HG03521 (cell line): ENCODE data around the gene POFUT1.
"Not testable (repeated sequence)": the region's sequence is repeated elsewhere in the genome, so short reads cannot be mapped to it uniquely, and the experiment has no call there.

Experiments
- ATAC-seq: cut with Tn5 transposase; IDR thresholded peaks from one replicate; pipeline ENCODE4 v1.9.1; 2021; ENCODE audit warnings: mild to moderate bottlenecking, moderate library complexity; ENCODE audit not compliant: unreplicated experiment

POFUT1 gene

DNA sequence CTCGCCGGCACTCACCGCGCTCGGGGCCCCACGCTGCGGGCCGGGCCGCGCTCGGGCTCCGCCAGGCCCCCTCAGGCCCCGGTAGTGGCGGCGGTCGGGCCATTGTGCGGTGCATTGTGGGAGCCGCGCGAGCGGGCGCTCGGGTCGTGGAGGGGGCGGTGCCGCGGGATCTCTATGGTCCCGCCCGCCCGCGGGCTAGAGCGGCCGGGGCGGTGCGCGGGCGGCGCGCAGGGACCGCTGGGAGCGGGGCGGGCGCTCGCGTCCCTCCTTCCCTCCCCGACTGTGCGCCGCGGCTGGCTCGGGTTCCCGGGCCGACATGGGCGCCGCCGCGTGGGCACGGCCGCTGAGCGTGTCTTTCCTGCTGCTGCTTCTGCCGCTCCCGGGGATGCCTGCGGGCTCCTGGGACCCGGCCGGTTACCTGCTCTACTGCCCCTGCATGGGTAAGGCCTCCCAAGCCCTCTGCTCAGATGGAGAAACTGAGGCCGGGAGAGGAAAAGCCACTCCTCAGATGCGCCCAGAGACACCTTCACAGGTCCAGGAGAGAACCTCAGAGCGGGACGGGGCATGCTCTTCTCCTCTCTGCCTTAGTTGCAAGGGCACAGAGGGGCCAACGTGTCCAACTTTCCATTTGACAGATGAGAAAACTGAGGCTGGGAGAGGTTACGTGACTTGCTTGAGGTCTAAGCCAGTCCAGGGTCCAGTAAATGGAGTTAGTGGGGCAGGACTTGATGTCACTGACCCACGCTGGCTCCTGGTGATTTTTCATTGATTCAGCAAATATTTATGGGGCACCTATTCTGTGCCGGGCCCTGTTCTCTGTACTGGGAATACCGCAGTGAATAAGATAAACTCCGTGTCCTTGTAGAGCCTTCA lies at the start of gene POFUT1, which contains the start of gene PLAGL2:
POFUT1 (plus strand) TSS at position 255 of the 873 bp plus-strand sequence; CDS start at position 317, 62 bp downstream.
PLAGL2 (minus strand) TSS at position 118 of the 873 bp plus-strand sequence. CDS start 5,565 bp downstream, outside the sequence.
- peak; percentile 90 for ATAC-seq

DNA sequence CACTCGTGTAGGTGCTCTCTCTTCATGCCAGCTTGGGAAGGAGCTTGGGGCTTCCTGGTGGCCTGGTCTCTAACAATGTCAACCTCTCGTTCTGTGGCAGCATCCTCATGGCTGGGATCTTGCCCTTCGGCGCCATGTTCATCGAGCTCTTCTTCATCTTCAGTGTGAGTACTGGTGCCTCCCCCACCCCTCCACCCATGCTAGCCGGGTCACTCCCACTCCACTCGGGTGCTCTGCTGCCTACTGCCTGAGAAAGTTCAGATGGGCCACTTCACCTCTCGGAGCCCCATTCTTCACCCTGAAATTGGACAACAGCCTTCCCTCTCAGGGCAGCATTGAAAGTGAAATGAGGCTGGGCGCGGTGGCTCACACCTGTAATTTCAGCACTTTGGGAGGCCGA lies 49.3 kb upstream of the POFUT1 start:
- ATAC-seq: no peak

DNA sequence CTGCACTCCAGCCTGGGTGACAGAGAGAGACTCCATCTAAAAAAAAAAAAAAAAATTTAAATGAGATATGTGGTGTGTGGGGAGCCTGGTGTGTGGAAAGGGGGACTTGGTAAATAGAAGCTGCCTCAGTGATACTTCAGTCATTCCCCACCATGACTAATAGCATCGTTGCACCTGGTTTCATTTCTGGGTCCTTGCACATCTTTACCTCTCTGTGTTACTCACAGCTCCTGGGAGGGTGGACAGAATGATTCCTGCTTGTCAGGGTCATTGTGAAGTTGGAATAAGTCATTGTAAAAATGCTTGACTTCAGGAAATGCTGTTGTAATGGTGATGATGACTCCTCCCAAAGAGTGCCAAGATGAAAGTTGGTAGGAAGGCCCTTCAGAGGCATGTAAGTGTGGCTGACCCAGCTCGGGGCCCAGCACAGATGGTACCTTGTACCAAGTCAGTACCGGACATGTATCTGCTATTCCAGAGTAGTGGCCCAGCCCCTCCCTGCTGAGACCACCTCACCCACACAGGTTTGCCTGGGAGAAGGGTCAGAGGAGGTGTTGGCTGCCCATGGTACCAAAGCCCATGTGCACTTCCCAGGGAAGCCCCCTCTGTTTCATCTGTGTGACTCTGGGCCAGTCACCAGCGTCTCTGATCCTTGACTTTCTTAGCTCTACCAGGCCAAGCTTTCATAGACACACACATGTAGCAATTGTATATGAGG lies 48.6 kb upstream of the POFUT1 start:
- ATAC-seq: no peak

DNA sequence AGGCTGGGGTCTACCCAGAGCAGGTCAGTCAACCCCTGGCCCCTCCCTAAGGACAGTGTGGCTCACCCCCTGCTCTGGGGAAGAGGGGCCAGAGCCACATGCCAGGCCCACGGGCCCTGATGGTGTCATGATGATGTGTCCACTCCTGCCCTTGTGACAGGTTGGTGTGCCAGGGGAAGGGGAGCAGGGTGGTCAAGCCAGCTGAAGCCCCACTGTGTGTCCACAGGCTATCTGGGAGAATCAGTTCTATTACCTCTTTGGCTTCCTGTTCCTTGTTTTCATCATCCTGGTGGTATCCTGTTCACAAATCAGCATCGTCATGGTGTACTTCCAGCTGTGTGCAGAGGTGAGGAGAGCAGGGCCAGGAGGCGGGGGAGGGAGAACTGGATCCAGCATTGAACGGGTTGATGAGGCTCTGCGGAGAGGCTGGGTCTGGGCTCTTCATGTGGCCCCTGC lies 47.9 kb upstream of the POFUT1 start:
- no peak for ATAC-seq

DNA sequence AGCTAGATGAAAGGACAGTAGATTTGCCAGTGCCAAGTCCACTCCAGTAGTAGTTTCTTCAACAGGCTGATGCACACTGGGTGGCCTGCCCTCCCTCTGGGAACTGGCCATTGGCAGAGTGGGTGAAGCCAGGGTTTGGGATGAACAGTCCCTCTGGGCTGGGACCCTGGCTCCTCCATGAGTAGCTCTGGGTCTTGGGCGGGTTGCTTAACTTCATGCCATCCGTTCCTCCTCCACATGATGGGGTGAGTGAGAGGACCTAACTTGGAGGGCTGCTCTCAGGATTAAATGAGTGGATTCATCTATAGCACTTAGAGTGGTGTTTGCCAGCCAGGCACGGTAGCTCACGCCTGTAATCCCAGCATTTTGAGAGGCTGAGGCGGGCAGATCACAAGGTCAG lies 47.3 kb upstream of the POFUT1 start:
- no peak for ATAC-seq

DNA sequence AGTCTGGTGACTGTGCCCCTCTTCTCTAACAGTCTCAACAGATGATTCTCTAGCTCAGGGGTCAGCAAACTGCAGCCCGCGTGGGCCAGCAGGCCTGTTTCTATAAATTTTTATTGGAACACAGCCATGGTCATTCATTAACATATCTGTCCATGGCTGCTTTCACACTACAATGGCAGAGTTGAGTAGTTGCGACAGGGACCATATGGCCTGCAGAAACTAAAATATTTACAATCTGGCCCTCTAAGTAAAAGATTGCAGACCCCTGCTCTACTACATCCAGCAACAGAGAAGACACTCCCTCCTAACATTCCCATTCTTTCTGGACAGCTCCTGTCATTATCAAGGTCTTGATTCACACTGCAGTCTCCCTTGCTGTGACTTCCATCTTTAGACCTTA lies 45.3 kb upstream of the POFUT1 start:
- ATAC-seq: no peak

DNA sequence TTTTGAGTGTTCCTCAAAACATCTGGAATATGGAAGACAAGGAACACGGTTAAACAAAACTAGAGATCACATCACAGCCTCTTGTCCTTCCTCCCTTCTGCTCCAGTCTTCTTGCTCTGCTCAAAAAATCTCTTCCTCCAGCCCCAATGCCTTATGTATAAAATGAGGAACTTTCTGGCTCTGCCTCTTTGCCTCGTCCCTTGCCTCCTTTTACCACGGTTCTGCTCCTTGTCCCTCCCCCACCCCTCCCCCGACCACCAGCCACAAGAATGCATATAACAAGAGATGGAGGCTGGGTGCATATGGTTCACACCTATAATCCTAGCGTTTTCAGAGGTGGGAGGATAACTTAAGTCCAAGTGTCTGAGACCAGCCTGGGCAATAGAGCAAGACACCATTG lies 43.7 kb upstream of the POFUT1 start:
- no peak for ATAC-seq

DNA sequence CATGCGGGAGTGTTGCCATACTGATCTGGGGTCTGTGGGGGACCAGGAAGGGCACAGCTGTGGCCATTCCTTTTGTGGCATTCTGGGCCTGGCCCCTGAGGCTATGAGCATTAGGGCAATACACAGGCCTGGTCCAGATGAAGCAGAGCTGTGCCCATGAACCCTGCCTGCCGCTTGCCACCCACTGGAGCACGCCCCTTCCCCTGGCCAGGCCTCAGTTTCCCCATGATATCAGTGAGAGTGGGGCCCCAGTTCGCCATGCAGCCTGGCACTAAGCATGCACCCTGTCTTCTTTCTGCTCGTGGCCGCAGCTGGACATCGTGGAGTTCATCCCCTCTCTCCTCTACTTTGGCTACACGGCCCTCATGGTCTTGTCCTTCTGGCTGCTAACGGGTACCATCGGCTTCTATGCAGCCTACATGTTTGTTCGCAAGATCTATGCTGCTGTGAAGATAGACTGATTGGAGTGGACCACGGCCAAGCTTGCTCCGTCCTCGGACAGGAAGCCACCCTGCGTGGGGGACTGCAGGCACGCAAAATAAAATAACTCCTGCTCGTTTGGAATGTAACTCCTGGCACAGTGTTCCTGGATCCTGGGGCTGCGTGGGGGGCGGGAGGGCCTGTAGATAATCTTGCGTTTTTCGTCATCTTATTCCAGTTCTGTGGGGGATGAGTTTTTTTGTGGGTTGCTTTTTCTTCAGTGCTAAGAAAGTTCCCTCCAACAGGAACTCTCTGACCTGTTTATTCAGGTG lies 42.5 kb upstream of the POFUT1 start:
- no peak for ATAC-seq

DNA sequence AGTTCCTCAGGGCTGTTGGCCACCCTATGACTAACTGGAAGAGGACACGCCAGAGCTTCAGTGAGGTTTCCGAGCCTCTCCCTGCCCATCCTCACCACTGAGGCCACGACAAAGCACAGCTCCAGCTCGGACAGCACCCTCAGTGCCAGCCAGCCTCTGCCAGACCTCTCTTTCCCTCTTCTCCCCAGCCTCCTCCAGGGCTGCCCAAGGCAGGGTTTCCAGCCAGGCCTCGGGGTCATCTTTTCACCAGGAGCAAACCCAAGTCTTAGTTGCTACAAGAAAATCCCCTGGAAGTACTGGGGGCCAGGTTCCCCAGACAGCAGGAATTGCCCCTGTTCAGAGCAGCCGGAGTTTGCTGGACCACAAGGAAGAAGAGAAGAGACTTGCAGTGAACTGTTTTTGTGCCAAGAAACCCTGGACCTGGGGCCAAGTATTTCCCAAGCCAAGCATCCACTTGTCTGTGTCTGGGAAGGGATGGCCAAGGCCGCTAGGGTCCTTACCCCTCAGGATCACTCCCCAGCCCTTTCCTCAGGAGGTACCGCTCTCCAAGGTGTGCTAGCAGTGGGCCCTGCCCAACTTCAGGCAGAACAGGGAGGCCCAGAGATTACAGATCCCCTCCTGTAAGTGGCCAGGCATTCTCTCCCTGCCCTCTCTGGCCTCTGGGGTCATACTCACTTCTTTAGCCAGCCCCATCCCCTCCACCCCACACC lies 41.7 kb upstream of the POFUT1 start:
- no peak for ATAC-seq

DNA sequence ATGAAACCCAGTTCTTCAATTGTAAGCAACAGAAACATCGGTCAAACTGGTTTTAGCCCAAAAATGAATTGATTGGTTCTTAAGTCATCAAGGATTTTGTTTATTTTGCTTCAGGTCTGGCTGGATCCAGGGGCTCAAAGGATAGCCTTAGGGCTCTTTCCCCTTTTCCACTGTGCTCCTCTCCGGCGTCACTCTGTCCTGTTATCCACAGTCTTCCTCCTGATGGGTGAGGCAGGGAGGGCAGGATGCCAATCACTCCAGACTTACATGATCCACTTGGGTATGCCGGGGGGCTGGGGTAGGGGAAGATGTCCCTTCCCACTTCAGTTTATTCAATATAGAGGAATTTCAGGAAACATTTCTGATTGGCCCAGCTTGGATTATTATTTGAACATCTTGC lies 40.1 kb upstream of the POFUT1 start:
- no peak for ATAC-seq

DNA sequence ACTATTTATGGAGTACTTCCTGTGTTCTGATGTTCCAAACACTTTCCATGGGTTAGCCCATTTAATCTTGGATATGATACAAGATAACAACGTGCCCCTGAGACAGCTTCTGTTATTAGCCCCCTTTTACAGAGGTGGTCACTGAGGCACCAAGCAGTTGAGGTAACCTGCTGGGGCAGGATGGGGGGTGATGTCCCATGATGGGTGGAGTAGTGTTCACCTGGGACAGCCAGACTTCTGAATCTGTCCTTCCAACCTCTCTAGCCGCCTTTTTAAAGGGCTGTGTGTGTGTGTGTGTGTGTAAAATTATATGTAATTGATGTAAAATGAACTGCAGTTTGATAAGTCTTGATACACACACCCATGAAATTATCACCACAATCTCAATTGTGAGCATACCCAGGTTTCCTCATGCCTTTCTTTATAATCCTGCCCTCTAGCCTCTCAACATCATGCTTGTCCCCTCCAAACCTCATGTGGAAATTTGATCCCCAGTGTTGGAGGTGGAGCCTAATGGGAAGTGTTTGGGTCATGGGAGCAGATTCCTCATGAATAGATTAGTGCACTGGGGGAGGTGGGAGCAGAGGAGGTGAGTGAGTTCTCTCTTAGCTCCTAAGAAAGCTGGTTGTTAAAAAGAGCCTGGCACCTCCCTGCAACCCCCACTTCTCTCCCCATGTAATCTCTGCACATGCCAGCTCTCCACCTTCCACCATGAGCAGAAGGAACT lies 39.3 kb upstream of the POFUT1 start:
- ATAC-seq: no peak

DNA sequence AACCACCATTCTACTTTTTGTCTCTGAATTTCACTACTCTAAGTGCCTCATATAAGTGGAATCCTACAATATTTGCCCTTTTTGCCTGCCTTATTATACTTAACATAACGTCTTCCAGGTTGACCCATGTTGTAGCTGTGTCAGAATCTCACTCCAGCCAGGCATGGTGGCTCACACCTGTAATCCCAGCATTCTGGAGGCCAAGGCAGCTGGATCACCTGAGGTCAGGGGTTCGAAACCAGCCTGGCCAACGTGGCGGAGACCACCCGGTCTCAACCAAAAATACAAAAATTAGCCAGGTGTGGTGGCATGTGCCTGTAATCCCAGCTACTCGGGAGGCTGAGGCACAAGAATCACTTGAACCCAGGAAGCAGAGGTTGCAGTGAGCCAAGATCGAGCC lies 30.0 kb upstream of the POFUT1 start:
- ATAC-seq: not testable (repeated sequence)

DNA sequence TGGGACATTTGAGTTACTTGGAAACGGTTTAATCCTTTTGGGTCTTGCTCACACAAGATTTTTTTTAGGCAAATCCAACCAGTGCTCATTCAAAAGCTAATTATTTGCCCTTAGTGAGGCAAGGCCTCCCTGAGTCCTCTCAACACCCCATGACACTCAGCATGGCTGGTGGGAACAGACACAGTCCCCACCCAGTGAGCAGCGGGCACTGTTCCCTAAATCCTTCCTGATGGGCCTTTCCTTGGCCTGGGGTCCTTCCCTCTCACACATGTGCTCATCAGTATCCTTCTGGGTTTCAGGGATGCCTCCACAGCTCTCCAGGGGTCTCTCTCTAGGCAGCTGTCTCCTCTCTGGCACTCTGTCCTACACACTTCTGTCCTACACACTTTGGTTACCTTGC lies 28.2 kb upstream of the POFUT1 start:
- ATAC-seq: no peak

DNA sequence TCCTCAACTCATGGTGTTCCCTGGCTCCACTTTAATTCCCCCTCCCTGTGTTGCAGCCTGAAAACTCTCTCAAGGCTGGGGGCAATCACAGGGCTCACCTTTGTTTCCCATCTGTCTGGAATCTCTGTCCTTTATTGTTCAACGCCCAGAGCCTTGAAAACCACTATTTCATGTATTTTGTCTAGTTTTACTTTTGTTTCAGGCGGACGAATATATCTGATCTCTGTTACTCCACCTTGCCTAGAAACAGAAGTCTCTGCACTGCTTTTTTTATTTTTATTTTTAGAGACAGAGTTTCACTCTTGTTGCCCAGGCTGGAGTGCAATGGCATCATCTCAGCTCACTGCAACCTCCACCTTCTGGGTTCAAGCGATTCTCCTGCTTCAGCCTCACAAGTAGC lies 27.7 kb upstream of the POFUT1 start:
- ATAC-seq: no peak

DNA sequence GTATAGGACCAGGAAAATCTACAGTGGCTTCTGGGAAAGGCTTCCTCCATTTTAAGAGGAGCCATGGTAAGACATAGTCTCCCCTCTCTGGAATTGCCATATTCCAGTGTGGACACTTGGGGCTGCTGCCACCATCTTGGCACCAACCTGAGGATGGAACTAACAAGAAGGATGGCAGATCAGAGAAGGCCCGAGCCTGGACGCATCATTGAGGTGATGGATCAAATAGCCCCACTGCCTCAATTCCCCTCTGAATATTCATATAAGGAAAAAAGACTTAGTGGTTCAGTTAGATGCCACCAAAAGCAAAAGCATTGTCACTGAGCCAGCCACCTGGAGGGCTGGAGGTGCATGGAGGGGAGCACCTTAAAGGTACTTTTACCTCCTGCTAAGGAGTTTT lies 26.1 kb upstream of the POFUT1 start:
- ATAC-seq: no peak

DNA sequence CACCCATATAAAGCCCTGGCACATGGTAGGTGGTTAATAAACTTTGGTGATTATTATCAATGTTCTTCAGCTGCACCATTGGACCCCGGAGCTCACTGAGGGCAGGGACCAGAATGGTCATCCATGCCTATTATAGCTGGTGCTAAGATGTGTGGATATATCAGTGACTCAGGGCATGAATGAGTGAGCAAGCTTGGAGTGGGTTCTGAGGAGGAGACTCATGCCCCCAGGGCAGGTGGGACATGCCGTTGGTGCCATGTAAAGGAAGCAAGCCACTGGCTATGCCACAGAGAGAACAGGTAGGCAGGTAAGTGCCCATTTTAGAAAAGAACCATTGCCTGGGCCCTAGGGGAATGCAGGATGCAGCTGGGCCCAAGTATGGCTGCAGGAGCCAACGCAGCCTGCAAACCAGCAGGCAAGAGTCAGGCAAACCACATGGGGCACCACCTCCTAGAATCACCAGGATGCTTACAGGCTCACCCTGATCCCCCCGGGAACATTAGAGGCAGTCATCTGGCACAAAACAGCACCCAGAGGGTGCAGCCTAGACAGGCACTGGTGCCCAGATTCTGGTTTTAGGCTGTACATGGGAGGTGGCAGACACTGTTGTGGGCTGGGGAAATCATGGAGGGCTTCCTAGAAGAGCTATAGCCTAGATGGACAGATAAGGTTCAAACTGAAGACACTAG lies 23.6 kb upstream of the POFUT1 start:
- no peak for ATAC-seq

DNA sequence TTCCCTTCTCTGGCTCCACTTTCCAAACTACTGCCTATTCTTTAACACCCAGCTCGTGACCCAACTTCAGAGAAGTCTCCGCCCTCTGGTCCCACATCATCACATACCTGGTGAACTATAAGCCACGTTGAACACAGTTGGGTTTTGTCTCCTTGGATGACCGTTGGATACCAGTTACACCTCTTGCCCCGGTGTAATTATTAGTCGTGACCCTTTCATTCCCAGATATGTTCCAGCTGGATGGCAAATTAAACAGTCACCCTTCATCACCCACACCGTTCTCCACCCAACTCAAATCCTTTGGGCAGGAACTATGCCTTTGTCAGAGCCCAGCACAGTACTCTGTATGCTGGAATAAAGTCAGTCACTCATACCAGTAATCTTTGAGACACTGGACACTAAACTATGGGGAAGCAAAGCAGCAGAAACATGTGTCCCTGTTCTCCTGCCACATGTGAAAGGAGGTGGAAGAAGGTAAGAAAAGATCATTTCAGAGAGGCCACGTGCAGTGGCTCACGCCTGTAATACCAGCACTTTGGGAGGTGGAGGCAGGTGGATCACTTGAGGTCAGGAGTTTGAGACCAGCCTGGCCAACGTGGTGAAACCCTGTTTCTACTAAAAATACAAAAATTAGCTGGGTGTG lies 22.6 kb upstream of the POFUT1 start:
- no peak for ATAC-seq

DNA sequence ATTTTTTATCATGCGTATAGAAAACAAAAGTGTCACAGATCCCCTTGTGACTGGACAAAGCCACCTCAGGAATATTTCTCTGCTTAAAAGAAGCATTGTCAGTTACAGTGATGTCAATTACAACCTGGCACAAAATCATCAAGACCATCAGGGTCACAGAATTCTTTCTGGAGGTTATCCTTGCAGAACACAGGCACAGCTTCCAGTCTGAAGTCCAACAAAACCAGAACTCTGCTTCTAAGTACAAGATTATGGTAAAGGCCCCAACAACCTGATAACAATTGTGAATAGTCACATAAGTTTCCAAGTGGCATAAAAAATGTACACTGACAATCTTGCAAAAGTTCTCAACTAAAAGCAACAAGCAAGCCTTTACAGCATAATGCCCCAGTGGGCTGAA lies 21.2 kb upstream of the POFUT1 start:
- no peak for ATAC-seq
